Esophagus muscularis mucosa (tissue), 4 donors: ENCODE data around the gene SKIL. TPM values are rescaled to one million over a fixed set of nuclear protein-coding genes. Genes with fewer than 3 reads are reported as not detected.

ENCODE experiments used
- DNase-seq: peaks from one replicate; pipeline ENCODE4 v3.0.0-alpha.2; 2017; ENCODE audit errors: extremely low spot score
- H3K27ac ChIP-seq, 4 donors: fragments of 200-600 bp; sonication (generic); replicated peaks in 1 of 4; 1 replicate in 3 of 4; 2 replicates in 1 of 4; pipeline ENCODE4 v1.5.1; 2016 to 2019; ENCODE audit warnings: mild to moderate bottlenecking in 1 of 4
- H3K27me3 ChIP-seq, 4 donors: fragments of 200-600 bp; sonication (generic); one replicate each; pipeline versions ENCODE4 v1.5.1 to v1.6.0; 2016 to 2019
- H3K36me3 ChIP-seq, 4 donors: fragments of 200-600 bp; sonication (generic); one replicate each; pipeline ENCODE4 v1.5.1; 2016 to 2019
- H3K4me1 ChIP-seq, 4 donors: fragments of 200-600 bp; sonication (generic); one replicate each; pipeline ENCODE4 v1.5.1; 2016 to 2019
- H3K4me3 ChIP-seq, 4 donors: fragments of 200-600 bp; sonication (generic); 1 replicate in 2 of 4; 2 replicates in 2 of 4; pipeline ENCODE4 v1.5.1; 2016 to 2019; ENCODE audit warnings: mild to moderate bottlenecking in 4 of 4, moderate library complexity in 1 of 4
- H3K9me3 ChIP-seq, 4 donors: fragments of 200-600 bp; sonication (generic); 1 replicate in 3 of 4; 2 replicates in 1 of 4; pipeline ENCODE4 v1.5.1; 2016 to 2019
- EP300 ChIP-seq: sonication (generic); formaldehyde crosslinking; IDR thresholded peaks from one replicate; pipeline ENCODE4 v1.6.1; 2017; ENCODE audit warnings: antibody characterized with exemption
- POLR2A ChIP-seq: fragments of 450-650 bp; IDR thresholded peaks from one replicate; pipeline ENCODE4 v1.6.1; 2017; ENCODE audit warnings: antibody characterized with exemption, moderate library complexity, mild to moderate bottlenecking, low read depth
- POLR2AphosphoS5 ChIP-seq, 2 donors: sonication (generic); formaldehyde crosslinking; IDR thresholded peaks; one replicate each; pipeline ENCODE4 v1.6.1; 2017; ENCODE audit warnings: antibody characterized with exemption in 2 of 2
- WGBS: methylation state at CpG from one replicate; pipeline ENCODE4 v1.1.5; 2018; 5-methylcytosine and 5-hydroxymethylcytosine counted together
- intact Hi-C: fragments of 100-400 bp; cut with DNase I; formaldehyde crosslinking; loops from one replicate; pipeline ENCODE4 v1.15.1; 2023
- total RNA-seq, 4 donors: library from RNA; depleted of rRNA; stranded (reverse); fragments of >200 nt; gene quantifications; one replicate each; pipeline versions ENCODE4 v1.1.0 to v1.2.1, GENCODE V29; 2016
- TF ChIP-seq, protein P1 (sequence below), 3 experiments: fragments of 200-600 bp in 2 of 3; fragments of 450-650 bp in 1 of 3; sonication (generic) in 2 of 3; IDR thresholded peaks; one replicate each; pipeline ENCODE4 v1.5.1; 2017 to 2019; ENCODE audit warnings: antibody characterized with exemption in 3 of 3, mild to moderate bottlenecking in 2 of 3, moderate library complexity in 1 of 3

The SKIL gene
- total RNA-seq, 4 donors from 2014 or later, result 34.7 to 54.4 (median 39.5) TPM

- H3K27ac ChIP-seq, result no peak overlapping the region
- no peak for TF ChIP-seq POLR2AphosphoS5 (IDR thresholded peaks at IDR 0.05)
- no peak for TF ChIP-seq EP300
- TF ChIP-seq, protein P1, sequence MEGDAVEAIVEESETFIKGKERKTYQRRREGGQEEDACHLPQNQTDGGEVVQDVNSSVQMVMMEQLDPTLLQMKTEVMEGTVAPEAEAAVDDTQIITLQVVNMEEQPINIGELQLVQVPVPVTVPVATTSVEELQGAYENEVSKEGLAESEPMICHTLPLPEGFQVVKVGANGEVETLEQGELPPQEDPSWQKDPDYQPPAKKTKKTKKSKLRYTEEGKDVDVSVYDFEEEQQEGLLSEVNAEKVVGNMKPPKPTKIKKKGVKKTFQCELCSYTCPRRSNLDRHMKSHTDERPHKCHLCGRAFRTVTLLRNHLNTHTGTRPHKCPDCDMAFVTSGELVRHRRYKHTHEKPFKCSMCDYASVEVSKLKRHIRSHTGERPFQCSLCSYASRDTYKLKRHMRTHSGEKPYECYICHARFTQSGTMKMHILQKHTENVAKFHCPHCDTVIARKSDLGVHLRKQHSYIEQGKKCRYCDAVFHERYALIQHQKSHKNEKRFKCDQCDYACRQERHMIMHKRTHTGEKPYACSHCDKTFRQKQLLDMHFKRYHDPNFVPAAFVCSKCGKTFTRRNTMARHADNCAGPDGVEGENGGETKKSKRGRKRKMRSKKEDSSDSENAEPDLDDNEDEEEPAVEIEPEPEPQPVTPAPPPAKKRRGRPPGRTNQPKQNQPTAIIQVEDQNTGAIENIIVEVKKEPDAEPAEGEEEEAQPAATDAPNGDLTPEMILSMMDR (IDR thresholded peaks at IDR 0.05), result no peak
- TF ChIP-seq POLR2A, result no peak
- no peak for DNase-seq
These were observed 80.3 kb downstream of the SKIL start for GRCh38 chr3:170437696-170438407.

GRCh38 chr3:170438836-170439235 lies 81.3 kb downstream of the SKIL start:
- no peaks in the 10 kb centered on the region for H3K9me3 ChIP-seq
- H3K27me3 ChIP-seq, result no peaks in the 10 kb centered on the region
- H3K4me1 ChIP-seq, result no peaks in the 10 kb centered on the region
- no peak overlapping the region for H3K27ac ChIP-seq
- H3K4me3 ChIP-seq, result no peak overlapping the region
- DNase-seq, result no peak
- 84% methylated on average over 1 of the region's 1 CpG for WGBS
- intact Hi-C loops, result no loop called here
- H3K36me3 ChIP-seq, result no peaks in the 10 kb centered on the region
- no peak for TF ChIP-seq POLR2AphosphoS5 (IDR thresholded peaks at IDR 0.05)
- TF ChIP-seq POLR2A, result no peak
- TF ChIP-seq, protein P1 (IDR thresholded peaks at IDR 0.05), result no peak
- TF ChIP-seq EP300, result no peak

More at GRCh38 chr3:170437696-170438407, 80.3 kb downstream of the SKIL start:
- H3K9me3 ChIP-seq, result no peaks in the 10 kb centered on the region
- intact Hi-C loops, result no loop called here
- H3K27me3 ChIP-seq, result no peaks in the 10 kb centered on the region
- 69% methylated on average over 9 of the region's 10 CpGs for WGBS
- H3K4me1 ChIP-seq, result no peaks in the 10 kb centered on the region
- H3K36me3 ChIP-seq, result no peaks in the 10 kb centered on the region
- H3K4me3 ChIP-seq, result no peak overlapping the region

- Histone ChIP-seq H3K27me3 (no peaks in the 10 kb centered on the region), H3K27ac (no peak overlapping the region), H3K9me3 (no peaks in the 10 kb centered on the region), H3K4me3 (no peak overlapping the region), H3K36me3 (no peaks in the 10 kb centered on the region), H3K4me1 (no peaks in the 10 kb centered on the region)
- DNase-seq, result no peak
- 94% methylated on average over 2 of the region's 2 CpGs for WGBS
- TF ChIP-seq, protein P1 (IDR thresholded peaks at IDR 0.05), result no peak
- TF ChIP-seq EP300, result no peak
- no peak for TF ChIP-seq POLR2A
- no peak for TF ChIP-seq POLR2AphosphoS5 (IDR thresholded peaks at IDR 0.05)
- intact Hi-C loops, result no loop called here
These were observed 82.8 kb downstream of the SKIL start for GRCh38 chr3:170440344-170440743.

DNA sequence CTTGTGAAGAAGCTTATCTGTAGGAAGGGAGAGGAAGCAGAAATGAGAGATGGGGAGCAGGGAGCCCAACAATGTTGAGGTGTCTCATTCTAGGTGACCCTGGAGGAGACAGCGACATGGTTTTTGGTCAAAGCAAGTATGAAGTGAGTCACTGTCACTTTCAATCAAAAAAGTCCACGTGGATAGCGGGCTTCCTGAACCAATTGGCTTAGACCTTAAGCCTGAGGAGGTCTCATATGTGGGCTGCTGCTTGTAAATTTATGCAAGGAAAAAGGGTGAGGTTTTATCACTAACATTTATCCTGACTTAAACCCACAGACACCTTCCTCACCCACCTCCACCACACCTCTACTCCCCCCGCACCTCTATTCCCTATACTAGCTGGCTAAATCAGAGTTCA lies 83.9 kb downstream of the SKIL start:
- intact Hi-C loops, result no loop called here
- Histone ChIP-seq H3K4me1 (no peaks in the 10 kb centered on the region), H3K27ac (no peak overlapping the region), H3K4me3 (no peak overlapping the region), H3K9me3 (no peaks in the 10 kb centered on the region), H3K36me3 (no peaks in the 10 kb centered on the region), H3K27me3 (no peaks in the 10 kb centered on the region)
- TF ChIP-seq, protein P1 (IDR thresholded peaks at IDR 0.05), result no peak
- TF ChIP-seq POLR2AphosphoS5 (IDR thresholded peaks at IDR 0.05) (no peak), POLR2A (no peak), EP300 (no peak)
- 91% methylated on average over 4 of the region's 4 CpGs for WGBS
- no peak for DNase-seq

- no peak overlapping the region for H3K27ac ChIP-seq
- DNase-seq, result no peak
These were observed 85.4 kb downstream of the SKIL start for GRCh38 chr3:170442947-170443346.

More at GRCh38 chr3:170442947-170443346, 85.4 kb downstream of the SKIL start:
- no peaks in the 10 kb centered on the region for H3K27me3 ChIP-seq
- intact Hi-C loops, result no loop called here
- no peaks in the 10 kb centered on the region for H3K36me3 ChIP-seq
- H3K9me3 ChIP-seq, result no peaks in the 10 kb centered on the region
- no peaks in the 10 kb centered on the region for H3K4me1 ChIP-seq
- no peak overlapping the region for H3K4me3 ChIP-seq
- TF ChIP-seq, protein P1 (IDR thresholded peaks at IDR 0.05), result no peak
- no peak for TF ChIP-seq POLR2A
- no peak for TF ChIP-seq POLR2AphosphoS5 (IDR thresholded peaks at IDR 0.05)
- no peak for TF ChIP-seq EP300
